Measurements from ENCODE around the gene BDNF. TPM values are rescaled to one million over a fixed set of nuclear protein-coding genes. Genes with fewer than 3 reads are reported as not detected.

BDNF gene
- total RNA-seq, 1 donor from 2014 or later = 15.4 TPM

DNA sequence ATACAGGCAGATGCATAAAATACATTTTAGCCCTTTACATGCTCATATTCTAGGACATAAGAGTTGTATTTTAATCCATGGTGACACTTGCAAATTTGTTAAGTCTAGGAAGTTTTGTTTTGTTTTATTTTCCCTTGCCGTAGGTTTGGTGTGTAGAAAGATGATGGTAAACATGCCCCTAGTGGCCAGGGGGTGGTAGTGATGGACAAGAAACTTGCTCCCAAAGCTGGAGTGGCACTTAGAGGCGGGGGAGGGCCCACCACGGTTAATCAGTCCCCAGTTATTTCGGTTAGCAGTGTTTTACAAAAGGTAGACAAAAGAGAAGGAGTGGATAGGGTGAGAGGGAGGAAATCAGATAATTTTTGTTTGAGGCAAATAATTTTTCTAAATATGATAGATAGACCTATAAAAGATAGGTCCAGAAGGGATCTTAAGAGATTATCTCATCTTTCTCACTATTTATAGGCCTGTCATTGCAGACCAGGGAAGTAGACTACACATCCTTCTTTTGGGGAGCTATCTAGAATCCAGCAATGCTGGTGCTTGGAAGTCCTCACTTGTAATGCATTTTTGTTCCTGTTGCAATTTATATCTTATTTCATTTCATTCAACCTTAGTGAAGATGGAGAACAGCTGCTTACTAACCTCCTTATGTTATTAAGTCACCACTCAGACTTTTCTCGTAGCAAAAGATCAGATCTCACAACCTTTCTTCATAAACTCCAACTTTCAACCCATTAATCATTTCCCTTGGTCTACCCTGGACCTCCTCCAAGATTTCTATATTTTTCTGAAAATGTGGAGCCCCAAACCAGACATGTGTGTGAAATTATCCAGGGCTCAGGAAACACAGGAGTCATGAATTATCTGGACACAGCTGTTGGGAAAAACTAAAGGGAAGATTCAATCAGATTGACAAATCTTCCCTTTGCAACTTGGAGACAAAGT is 5.9 kb upstream of the BDNF start:
- DNase-seq (ENCODE audit: low spot score) = no peak

- DNase-seq (ENCODE audit: low spot score) = peak; percentile 30
Measured at GRCh38 chr11:27703481-27703880, 3.2 kb upstream of the BDNF start.

- DNase-seq (ENCODE audit: low spot score) = no peak
Measured at GRCh38 chr11:27702811-27703210, 2.6 kb upstream of the BDNF start.

DNA sequence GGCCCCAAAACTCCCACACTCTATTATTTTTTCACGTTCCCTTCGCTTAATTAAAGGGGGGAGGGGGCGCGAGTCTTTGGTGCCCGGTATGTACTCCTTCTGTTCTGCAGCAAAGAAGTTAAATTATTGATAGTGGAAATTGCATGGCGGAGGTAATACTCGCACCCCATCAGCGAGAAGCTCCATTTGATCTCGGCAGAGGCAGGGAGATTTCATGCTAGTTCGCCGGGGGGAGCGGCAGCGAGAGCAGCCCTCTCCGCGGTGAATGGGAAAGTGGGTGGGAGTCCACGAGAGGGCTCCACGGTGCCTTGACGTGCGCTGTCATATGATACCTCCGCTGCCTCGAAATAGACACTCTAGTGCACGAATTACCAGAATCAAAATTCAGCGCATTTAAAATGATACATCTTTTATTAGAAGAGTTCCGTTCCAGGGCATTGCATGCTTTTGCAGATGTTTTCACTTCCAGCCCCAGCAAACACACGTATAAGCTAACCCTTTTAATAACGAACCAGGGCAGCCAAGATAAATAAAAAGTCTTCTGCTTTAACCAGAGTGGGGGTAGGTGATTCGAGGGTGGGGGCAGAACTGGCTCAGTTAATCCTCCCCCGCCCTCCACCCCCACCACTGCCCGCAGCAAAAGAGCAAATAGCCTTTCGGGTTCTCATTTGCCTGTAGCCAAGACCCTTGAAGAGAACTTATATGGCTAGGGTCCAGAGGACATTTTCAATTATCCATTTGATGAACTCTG is 1.3 kb upstream of the BDNF start:
- peak; percentile 43 for DNase-seq (ENCODE audit: low spot score)

GRCh38 chr11:27699926-27700350 is 317 bp downstream of the BDNF start:
- no peak for DNase-seq (ENCODE audit: low spot score)

DNA sequence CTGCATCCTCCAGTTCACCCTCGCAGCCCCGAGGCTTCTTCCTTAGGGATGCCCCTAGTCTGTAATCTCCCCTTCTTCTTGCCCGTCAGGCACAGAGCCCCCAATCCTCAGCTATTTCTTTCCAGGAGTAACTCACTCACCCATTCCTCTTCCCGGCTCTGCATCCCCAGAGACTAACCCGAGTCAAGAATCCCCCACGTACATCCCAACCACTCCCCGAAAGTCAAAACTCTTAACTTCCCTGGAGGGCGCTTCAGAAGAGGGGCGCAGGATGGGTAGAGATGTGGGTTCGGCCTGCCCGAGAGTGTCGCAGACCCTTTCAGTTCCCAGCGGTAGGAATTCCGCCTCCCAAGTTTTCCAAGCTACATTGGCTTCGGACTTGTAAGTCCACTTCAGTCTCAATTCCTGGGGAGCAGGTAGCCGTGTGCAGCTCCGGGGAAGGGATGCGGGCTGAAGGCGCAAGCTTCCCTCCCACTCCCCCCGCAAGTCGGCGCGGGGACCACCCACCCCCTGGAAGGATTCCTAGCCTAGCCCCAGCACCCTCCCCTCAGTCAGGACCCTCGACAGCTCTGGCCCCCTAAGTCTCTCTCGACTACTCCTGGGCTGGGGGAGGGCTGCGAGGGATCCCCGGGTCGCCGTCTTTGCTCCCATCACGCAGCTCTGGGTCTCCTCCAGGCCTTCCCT is 871 bp downstream of the BDNF start:
- DNase-seq (ENCODE audit: low spot score) = no peak

GRCh38 chr11:27698872-27699241 is 1.4 kb downstream of the BDNF start:
- DNase-seq (ENCODE audit: low spot score) = peak; percentile 85

DNA sequence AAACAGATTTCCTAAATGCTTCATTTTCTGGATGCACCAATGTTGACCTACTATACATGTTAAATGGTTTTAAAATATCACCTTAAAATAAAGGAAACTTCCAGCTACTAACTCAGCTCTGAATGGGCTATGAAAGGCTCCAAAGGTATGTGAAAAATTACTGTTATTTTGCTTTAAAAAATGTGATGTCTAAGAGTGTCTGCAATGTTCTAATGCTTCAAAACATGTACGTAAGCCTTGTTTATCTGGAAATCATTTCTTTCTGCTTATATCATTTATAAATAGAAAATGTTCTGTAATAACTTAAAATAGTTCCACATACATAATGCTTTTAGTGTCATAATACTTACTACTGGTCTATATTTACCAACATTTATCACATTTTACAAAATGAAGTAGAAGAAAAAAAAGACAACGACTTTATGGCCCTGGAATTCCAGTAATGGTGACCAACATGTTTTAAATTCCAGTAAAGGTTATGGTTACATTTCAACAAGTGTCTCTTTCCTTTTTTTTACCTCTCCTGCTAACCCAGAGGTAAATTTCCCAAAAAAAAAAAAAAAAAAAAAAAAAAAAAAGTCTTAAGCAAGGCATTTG is 2.5 kb downstream of the BDNF start:
- DNase-seq (ENCODE audit: low spot score) = no peak

- no peak for DNase-seq (ENCODE audit: low spot score)
Measured at GRCh38 chr11:27696961-27697360, 3.3 kb downstream of the BDNF start.

- DNase-seq (ENCODE audit: low spot score) = no peak
Measured at GRCh38 chr11:27696115-27696514, 4.1 kb downstream of the BDNF start.

- DNase-seq (ENCODE audit: low spot score) = no peak
Measured at GRCh38 chr11:27694992-27695391, 5.3 kb downstream of the BDNF start.

DNA sequence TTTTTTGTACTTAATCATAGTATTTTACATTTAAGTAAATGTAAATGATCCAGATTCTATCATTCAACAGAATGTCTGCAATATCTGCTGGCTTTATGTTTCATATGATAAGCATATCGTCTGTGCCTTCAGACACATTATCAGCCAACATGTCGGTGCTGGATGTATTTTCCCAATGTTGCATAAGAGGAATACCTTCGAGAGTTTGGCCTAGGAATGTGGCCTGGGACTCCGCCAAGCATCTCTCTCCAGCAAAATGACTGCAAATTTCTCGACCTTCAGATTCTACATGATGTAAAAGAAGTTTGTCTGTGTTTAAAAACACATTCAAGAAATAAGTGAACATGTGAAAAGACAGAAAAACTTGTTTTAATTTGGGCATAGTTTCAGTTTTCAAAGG is 6.9 kb downstream of the BDNF start:
- no peak for DNase-seq (ENCODE audit: low spot score)

GRCh38 chr11:27692781-27693180 is 7.5 kb downstream of the BDNF start:
- no peak for DNase-seq (ENCODE audit: low spot score)

DNA sequence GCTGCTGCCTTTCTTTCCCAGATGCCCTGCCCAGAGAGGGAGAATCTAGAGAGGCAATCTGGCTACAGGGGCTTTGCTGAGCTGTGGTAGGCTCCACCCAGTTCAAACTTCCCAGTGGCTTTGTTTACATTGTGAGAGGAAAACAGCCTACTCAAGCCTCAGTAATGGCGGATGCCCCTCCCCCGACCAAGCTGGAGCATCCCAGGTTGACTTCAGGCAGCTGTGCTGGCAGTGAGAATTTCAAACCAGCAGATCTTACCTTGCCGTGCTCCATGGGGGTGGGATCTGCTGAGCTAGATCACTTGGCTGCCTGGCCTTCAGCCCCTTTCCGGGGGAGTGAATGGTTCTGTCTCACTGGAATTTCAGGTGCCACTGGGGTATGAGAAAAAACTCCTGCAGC is 12.2 kb downstream of the BDNF start:
- no peak for DNase-seq (ENCODE audit: low spot score)

DNA sequence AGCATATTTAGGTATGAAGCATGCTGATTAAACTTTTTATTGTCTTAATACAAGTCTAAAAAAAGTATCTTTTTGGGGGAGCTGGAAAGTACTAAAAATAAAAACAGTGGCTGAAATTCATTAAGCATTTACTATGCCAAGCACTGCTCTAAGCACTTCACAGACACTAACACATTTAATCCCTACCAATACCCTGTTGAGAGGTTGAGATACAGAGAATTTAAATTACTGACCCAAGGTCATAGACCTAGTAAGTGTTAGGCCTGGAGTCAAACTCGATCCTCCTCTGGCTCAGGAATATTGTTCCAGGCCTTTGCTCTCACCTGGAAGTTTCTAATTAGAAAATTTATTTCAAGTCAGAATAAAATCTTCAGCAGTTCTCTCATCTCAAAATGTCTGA is 18.6 kb downstream of the BDNF start:
- DNase-seq (ENCODE audit: low spot score) = no peak

- no peak for DNase-seq (ENCODE audit: low spot score)
Measured at GRCh38 chr11:27679136-27680015, 20.9 kb downstream of the BDNF start.

GRCh38 chr11:27678242-27678641 is 22.0 kb downstream of the BDNF start:
- DNase-seq (ENCODE audit: low spot score) = no peak

DNA sequence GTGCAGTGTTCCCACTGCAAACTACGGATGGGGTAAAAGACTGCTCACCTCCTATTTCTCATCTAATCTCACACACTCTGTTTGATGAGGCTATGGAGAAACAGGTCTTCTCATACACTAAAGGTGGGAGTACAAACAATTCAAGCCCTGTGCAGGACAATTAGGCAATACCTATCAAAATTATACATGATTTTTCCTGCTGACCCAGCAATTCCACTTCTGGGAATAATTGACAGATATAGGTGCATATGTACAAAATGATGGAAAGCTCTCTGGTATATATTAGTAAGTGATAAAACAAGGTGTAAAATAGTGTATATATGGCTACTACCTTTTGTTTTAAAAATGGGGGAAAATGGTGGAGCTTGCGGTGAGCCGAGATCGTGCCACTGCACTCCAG is 23.1 kb downstream of the BDNF start:
- no peak for DNase-seq (ENCODE audit: low spot score)

GRCh38 chr11:27673979-27674663 is 26.1 kb downstream of the BDNF start:
- peak; percentile 29 for DNase-seq (ENCODE audit: low spot score)

- DNase-seq (ENCODE audit: low spot score) = no peak
Measured at GRCh38 chr11:27672836-27673464, 27.3 kb downstream of the BDNF start.
